ENCODE measurements around the gene MRGPRG.

The MRGPRG gene

DNA sequence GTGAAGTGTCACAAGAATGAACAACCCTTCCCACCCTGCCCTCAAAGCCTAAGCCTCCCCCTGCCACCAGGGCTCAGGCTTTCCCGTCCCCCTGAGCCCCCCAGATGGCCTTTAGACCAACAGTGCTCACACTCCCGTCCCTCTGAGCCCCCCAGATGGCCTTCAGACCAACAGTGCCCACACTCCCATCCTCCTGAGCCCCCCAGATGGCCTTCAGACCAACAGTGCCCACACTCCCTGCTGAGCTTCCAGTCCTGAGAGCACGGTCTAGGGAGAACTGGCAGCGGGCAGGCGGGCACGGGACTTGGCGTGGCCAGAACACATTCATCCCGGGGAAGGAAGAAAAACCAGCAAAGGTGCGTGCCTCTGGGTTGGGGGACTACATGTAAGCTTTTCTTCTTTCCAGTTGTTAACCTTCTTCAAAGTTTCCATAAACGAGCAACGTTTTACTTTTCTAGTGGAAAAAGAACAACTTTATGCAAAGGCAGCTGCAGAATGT is 2.5 kb downstream of the MRGPRG start:
- H3K9me3 ChIP-seq (replicated peaks; ENCODE audit: low read length), result no peaks in the 10 kb centered on the region
- peaks cover 49% of the 10 kb centered on the region for H3K27me3 ChIP-seq (ENCODE audit: control insufficient read depth, insufficient read depth, low read length)
- H3K9ac ChIP-seq (ENCODE audit: low read depth, low read length), result no peak overlapping the region
- no peak overlapping the region for H3K4me2 ChIP-seq (ENCODE audit: low read length)
- no peak overlapping the region for H3K4me3 ChIP-seq (ENCODE audit: low read length)
- no peaks in the 10 kb centered on the region for H3K4me1 ChIP-seq (ENCODE audit: control insufficient read depth, insufficient read depth, low read length)
- no peaks in the 10 kb centered on the region for H3K36me3 ChIP-seq (ENCODE audit: insufficient read depth, low read length)

DNA sequence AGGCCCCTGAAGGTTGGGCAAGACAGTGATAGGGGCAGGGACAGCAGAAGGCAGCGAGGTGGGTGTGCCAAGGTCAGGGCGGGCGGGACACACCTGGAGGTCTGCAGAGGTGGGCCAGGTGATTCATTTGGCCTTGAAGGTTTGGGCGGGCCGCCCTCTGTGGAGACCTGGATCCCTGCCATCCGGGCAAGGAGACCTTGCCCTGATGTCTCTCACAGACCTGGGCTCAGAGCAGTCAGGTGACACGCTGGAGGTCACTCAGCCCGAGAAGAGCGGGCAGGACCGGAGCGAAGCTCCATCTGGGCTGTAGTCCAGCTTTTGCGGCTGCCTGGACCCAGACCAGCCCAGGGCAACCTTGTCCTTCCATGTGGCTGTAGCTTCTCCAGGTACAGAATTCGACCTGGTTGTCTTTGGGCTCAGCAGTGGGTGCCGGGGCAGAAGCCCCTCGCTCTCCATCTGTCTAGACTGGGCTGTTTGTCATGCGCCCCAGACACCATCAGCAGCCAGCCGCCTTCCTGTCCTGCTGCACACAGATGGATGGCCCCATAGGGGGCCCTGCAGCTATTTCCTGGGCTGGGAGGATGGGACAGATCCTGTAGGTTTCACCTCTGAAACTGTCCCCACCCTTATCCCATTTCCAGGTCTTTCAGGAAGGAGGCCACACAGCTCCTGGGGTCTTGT is 3.1 kb downstream of the MRGPRG start:
- no peaks in the 10 kb centered on the region for H3K4me1 ChIP-seq (ENCODE audit: control insufficient read depth, insufficient read depth, low read length)
- H3K9me3 ChIP-seq (replicated peaks; ENCODE audit: low read length), result no peaks in the 10 kb centered on the region
- no peak overlapping the region for H3K9ac ChIP-seq (ENCODE audit: low read depth, low read length)
- no peaks in the 10 kb centered on the region for H3K36me3 ChIP-seq (ENCODE audit: insufficient read depth, low read length)
- H3K27me3 ChIP-seq (ENCODE audit: control insufficient read depth, insufficient read depth, low read length), result peaks cover 43% of the 10 kb centered on the region
- no peak overlapping the region for H3K4me2 ChIP-seq (ENCODE audit: low read length)
- H3K4me3 ChIP-seq (ENCODE audit: low read length), result no peak overlapping the region

DNA sequence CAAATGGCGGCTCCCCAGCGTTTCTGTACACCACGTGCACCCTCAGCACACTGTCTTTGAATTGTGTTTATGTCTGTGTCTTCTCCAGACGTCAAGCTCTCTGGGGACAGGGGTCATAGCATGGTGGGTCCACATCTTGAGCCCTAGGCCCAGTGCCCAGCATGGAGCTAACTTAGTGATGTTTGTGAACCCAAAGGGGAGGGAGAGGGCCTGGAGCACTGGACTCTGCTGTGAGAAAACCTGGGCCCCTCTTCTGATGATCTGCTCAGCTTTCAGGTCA is 4.3 kb downstream of the MRGPRG start:
- no peak overlapping the region for H3K9ac ChIP-seq (ENCODE audit: low read depth, low read length)
- H3K4me2 ChIP-seq (ENCODE audit: low read length), result no peak overlapping the region
- H3K4me3 ChIP-seq (ENCODE audit: low read length), result no peak overlapping the region
- H3K9me3 ChIP-seq (replicated peaks; ENCODE audit: low read length), result no peaks in the 10 kb centered on the region
- no peaks in the 10 kb centered on the region for H3K4me1 ChIP-seq (ENCODE audit: control insufficient read depth, insufficient read depth, low read length)
- peaks cover 35% of the 10 kb centered on the region for H3K27me3 ChIP-seq (ENCODE audit: control insufficient read depth, insufficient read depth, low read length)
- H3K36me3 ChIP-seq (ENCODE audit: insufficient read depth, low read length), result no peaks in the 10 kb centered on the region

DNA sequence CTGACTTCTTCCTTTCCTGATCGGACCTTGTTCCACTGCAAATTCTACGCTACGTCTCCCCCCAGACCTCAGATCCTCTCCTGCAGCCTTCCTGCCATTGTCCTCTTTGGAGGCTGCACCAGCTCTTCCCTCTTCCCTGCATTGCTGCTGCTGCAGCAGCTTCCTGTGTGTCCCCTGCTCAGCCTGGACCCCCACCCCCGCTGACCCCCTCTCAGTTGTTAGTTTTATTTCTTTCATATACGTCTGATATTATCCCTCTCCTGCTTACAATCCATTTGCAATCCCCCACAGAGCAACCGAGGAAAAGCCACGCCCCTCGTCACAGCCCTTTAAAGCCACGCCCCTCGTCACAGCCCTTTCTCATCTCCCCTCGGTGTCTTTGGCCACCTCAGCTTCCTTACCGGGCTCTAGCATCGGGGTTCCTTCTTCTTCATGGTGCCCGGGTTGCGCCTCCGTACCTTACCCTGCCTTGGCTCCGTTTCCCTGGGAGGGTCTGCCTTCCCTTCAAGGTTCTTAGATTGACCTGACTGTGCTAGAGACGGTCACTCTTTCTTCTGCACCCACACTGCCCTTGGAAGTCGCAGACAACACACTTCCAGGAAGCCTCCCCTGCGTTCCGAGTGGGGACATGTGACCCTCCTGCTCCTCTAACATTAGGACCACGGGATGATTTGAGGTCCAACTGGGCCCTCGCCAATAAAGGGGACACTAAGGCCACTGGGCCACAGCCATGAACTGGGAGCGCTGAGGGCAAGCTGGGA is 4.8 kb downstream of the MRGPRG start:
- no peak overlapping the region for H3K4me2 ChIP-seq (ENCODE audit: low read length)
- H3K4me1 ChIP-seq (ENCODE audit: control insufficient read depth, insufficient read depth, low read length), result no peaks in the 10 kb centered on the region
- no peaks in the 10 kb centered on the region for H3K36me3 ChIP-seq (ENCODE audit: insufficient read depth, low read length)
- no peaks in the 10 kb centered on the region for H3K9me3 ChIP-seq (replicated peaks; ENCODE audit: low read length)
- H3K4me3 ChIP-seq (ENCODE audit: low read length), result no peak overlapping the region
- H3K9ac ChIP-seq (ENCODE audit: low read depth, low read length), result no peak overlapping the region
- peaks cover 35% of the 10 kb centered on the region for H3K27me3 ChIP-seq (ENCODE audit: control insufficient read depth, insufficient read depth, low read length)

DNA sequence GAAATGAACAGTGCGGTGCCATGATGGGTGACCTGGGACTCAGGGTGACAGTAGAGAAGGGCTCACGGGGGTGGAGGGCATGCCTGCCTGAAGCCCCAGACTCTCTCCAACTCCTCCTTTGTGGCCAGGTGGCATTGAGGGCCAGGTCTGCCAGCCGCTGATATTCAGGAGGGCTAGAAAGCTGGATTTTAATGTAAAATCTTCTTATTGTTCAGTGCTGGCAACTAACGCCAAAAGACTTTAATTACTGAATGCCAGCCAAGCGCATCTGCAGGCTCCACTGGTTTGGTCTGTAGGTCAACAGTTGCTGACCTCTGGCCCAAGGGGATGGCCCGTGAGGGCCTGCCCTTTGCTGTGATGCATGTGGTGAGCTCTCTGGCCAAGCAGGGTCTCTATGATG is 10.3 kb downstream of the MRGPRG start:
- no peaks in the 10 kb centered on the region for H3K4me1 ChIP-seq (ENCODE audit: control insufficient read depth, insufficient read depth, low read length)
- H3K27me3 ChIP-seq (ENCODE audit: control insufficient read depth, insufficient read depth, low read length), result peaks cover 42% of the 10 kb centered on the region
- H3K9me3 ChIP-seq (replicated peaks; ENCODE audit: low read length), result no peaks in the 10 kb centered on the region
- H3K36me3 ChIP-seq (ENCODE audit: insufficient read depth, low read length), result no peaks in the 10 kb centered on the region
- no peak overlapping the region for H3K4me2 ChIP-seq (ENCODE audit: low read length)
- no peak overlapping the region for H3K9ac ChIP-seq (ENCODE audit: low read depth, low read length)
- H3K4me3 ChIP-seq (ENCODE audit: low read length), result no peak overlapping the region

DNA sequence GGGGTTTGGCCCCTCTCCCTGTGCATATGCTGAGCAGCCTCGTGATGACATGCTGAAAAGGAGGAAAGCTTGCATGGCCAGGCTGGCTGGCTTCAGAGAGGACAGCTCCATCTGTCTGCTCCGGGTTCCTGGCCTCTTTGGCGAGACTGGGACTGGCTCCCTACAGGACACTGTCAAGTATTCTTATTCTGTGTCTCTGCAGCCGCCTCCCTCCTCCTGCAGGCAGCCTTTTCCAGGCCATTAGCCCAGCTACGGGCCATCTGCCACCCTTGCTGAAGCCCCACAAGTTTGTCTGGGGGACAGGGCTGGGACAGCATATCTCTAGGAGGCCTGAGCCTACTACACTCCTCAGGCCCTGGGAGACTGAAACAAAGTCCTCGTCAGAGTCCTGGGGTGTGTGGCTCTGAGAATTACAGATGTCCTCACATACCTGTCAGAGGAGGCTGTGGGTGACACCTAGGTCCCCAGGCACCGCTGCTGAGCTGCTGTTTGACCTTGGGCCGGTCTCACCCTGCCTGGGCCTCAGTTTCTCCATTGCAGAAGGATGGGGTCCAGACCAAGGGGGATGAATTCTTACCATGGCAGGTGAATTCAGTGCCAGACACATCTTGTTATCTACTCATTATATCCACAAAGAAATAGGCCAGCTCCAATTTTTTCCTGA is 11.0 kb downstream of the MRGPRG start:
- Histone ChIP-seq H3K4me2 (ENCODE audit: low read length) (no peak overlapping the region), H3K9me3 (replicated peaks; ENCODE audit: low read length) (no peaks in the 10 kb centered on the region), H3K9ac (ENCODE audit: low read depth, low read length) (no peak overlapping the region), H3K36me3 (ENCODE audit: insufficient read depth, low read length) (no peaks in the 10 kb centered on the region), H3K27me3 (ENCODE audit: control insufficient read depth, insufficient read depth, low read length) (peaks cover 43% of the 10 kb centered on the region), H3K4me3 (ENCODE audit: low read length) (no peak overlapping the region), H3K4me1 (ENCODE audit: control insufficient read depth, insufficient read depth, low read length) (no peaks in the 10 kb centered on the region)

DNA sequence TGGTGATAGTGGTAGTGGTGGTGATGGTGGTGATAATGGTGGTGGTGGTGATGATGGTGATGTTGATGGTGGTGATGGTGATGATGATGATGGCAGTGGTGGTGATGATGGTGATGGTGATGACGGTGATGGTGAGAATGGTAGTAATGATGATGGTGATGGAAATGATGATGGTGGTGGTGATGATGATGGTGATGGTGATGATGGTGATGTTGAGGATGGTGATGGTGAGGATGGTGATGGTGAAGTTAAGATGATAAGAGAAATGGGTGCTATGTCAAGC is 11.8 kb downstream of the MRGPRG start:
- Histone ChIP-seq H3K4me3 (ENCODE audit: low read length) (no peak overlapping the region), H3K4me2 (ENCODE audit: low read length) (no peak overlapping the region), H3K4me1 (ENCODE audit: control insufficient read depth, insufficient read depth, low read length) (no peaks in the 10 kb centered on the region), H3K36me3 (ENCODE audit: insufficient read depth, low read length) (no peaks in the 10 kb centered on the region), H3K9me3 (replicated peaks; ENCODE audit: low read length) (no peaks in the 10 kb centered on the region), H3K27me3 (ENCODE audit: control insufficient read depth, insufficient read depth, low read length) (peaks cover 47% of the 10 kb centered on the region), H3K9ac (ENCODE audit: low read depth, low read length) (no peak overlapping the region)

DNA sequence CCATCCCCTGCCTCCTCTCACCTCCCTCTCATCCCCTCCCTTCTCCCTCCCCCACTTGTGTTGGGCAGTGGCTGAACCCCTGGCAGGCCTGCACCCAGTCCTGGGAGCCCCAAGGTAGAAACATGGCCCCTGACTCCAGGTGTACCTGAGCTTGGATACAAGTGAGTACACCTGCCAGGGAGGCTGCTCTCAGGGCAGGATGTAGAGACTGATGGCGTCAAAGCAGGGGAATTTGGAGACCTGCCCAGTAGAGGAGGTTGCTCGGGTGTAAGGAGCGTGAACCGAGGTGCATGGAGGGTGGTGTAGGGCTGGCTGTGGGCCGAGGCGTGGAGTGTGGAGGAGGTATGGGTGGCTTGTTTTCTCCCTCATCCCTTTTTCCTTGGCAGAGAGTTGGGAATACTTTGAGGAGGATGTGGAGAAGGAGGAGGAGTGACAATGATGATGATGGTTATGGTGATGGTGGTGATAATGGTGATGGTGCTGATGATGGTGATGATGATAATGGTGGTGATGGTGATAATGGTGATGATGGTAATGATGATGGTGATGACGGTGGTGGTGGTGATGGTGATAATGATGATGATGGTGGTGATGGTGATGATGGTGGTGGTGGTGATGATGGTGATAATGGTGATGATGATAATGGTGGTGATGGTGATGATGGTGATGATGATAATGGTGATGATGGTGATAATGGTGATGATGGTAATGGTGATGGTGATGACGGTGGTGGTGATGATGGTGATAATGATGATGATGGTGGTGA is 12.3 kb downstream of the MRGPRG start:
- no peak overlapping the region for H3K4me3 ChIP-seq (ENCODE audit: low read length)
- H3K36me3 ChIP-seq (ENCODE audit: insufficient read depth, low read length), result no peaks in the 10 kb centered on the region
- H3K9ac ChIP-seq (ENCODE audit: low read depth, low read length), result no peak overlapping the region
- H3K4me2 ChIP-seq (ENCODE audit: low read length), result no peak overlapping the region
- H3K27me3 ChIP-seq (ENCODE audit: control insufficient read depth, insufficient read depth, low read length), result peaks cover 53% of the 10 kb centered on the region
- no peaks in the 10 kb centered on the region for H3K4me1 ChIP-seq (ENCODE audit: control insufficient read depth, insufficient read depth, low read length)
- no peaks in the 10 kb centered on the region for H3K9me3 ChIP-seq (replicated peaks; ENCODE audit: low read length)

DNA sequence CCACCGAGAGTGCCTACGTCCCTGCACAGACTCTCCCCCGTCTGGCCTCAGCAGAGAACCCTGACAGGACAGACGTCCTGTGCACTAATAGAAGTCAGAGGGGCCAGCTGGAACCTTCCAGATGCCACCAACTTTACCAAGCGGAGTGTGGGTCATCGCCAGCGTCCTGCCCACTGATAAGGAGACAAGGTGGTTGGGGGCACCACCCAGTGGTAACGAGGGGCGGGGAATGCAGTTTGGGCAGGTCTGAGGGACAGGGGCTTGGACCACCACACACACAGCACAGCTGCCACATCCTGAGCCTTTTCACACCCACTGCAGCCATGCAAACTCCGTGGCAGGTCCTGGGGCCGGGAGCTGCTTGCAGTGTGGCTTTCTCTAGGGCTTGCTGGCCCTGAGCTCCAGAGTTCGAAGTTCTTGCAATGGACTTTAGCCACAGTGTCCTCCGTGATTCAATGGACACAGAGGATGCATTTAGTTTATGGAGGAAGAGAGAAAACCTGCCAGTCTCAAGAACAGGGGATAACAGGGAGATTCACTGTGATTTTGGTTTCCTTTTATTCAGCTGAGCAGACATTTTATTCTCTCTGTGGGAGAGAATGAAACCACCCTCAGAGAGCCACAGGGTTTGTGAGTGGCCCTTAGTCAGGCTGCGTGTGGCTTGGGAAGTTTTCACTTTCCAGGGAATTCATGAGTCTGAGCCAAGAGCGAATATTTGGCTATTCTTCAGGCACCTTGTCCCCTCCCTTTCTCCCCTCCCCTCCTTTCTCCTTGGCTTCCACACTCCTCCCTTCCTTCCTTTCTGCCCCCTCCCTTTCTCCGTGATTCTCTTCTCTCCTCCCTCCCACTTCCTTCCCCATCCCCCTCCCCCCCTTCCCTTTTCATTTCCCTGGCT is 13.1 kb downstream of the MRGPRG start:
- H3K9ac ChIP-seq (ENCODE audit: low read depth, low read length), result no peak overlapping the region
- no peaks in the 10 kb centered on the region for H3K4me1 ChIP-seq (ENCODE audit: control insufficient read depth, insufficient read depth, low read length)
- peaks cover 60% of the 10 kb centered on the region for H3K27me3 ChIP-seq (ENCODE audit: control insufficient read depth, insufficient read depth, low read length)
- H3K9me3 ChIP-seq (replicated peaks; ENCODE audit: low read length), result no peaks in the 10 kb centered on the region
- no peaks in the 10 kb centered on the region for H3K36me3 ChIP-seq (ENCODE audit: insufficient read depth, low read length)
- H3K4me2 ChIP-seq (ENCODE audit: low read length), result no peak overlapping the region
- no peak overlapping the region for H3K4me3 ChIP-seq (ENCODE audit: low read length)

DNA sequence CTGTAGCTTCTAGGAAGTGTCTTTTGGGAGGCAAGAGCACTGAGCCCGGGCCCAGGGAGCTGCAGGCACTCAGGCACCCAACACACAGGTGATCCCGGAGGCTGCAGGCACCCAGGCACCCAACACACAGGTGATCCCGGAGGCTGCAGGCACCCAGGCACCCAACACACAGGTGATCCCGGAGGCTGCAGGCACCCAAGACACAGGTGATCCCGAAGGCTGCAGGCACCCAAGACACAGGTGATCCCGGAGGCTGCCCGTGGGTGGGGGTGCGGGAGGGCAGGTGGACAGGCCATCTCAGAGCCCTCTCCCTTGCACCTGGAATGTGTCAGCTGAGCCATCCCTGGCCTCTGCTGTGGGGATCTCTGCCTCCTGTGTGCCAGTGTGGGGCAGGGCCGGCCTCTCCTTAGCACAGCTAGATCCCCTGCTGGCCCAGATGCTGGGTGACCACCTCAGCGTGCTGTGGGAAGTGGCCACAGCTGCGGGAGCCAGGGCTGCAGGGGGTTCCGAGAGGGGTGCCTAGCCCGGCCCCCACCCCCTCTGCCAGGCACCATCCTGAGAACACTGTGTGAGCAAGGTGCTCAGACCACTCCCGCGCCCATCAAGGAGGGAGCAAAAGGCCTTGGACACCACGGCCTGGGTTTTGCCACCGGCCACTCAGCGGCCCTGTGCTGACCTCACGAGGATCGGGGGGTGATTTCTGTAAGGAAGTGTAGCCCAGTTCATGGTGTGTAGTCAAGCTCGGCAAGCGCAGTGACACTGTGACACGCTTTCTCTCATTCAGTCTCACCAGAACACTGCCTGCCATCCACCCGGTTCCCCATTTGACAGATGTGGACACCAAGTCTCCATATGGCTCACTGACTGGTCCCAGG is 14.2 kb downstream of the MRGPRG start:
- Histone ChIP-seq H3K4me3 (ENCODE audit: low read length) (no peak overlapping the region), H3K36me3 (ENCODE audit: insufficient read depth, low read length) (no peaks in the 10 kb centered on the region), H3K9me3 (replicated peaks; ENCODE audit: low read length) (no peaks in the 10 kb centered on the region), H3K4me1 (ENCODE audit: control insufficient read depth, insufficient read depth, low read length) (no peaks in the 10 kb centered on the region), H3K4me2 (ENCODE audit: low read length) (no peak overlapping the region), H3K9ac (ENCODE audit: low read depth, low read length) (no peak overlapping the region), H3K27me3 (ENCODE audit: control insufficient read depth, insufficient read depth, low read length) (peaks cover 67% of the 10 kb centered on the region)

Measured in skeletal muscle satellite cell (primary cell).